ENCODE results near the gene SCAI.
"Not testable (repeated sequence)": the region's sequence is repeated elsewhere in the genome, so short reads cannot be mapped to it uniquely, and the experiment has no call there.

DNA sequence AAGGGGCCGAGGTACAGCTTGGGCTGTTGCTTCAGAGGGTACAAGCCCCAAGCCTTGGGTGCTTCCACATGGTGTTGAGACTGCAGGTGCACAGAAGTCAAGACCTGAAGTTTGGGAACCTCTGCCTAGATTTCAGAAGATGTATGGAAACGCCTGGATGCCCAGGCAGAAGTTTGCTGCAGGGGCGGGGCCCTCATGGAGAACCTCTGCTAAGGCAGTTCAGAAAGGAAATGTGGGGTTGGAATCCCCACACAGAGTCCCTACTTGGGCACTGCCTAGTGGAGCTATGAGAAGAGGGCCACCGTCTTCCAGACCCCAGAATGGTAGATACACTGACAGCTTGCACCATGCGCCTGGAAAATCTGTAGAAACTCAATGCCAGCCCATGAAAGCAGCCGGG lies 61.1 kb downstream of the SCAI start:
- TF ChIP-seq, protein P1, sequence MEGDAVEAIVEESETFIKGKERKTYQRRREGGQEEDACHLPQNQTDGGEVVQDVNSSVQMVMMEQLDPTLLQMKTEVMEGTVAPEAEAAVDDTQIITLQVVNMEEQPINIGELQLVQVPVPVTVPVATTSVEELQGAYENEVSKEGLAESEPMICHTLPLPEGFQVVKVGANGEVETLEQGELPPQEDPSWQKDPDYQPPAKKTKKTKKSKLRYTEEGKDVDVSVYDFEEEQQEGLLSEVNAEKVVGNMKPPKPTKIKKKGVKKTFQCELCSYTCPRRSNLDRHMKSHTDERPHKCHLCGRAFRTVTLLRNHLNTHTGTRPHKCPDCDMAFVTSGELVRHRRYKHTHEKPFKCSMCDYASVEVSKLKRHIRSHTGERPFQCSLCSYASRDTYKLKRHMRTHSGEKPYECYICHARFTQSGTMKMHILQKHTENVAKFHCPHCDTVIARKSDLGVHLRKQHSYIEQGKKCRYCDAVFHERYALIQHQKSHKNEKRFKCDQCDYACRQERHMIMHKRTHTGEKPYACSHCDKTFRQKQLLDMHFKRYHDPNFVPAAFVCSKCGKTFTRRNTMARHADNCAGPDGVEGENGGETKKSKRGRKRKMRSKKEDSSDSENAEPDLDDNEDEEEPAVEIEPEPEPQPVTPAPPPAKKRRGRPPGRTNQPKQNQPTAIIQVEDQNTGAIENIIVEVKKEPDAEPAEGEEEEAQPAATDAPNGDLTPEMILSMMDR (IDR thresholded peaks at IDR 0.05): not testable (repeated sequence)
- not testable (repeated sequence) for TF ChIP-seq POLR2A (IDR thresholded peaks at IDR 0.05)

Measured in thyroid gland (tissue), 4 donors.